SIG-M5 (cell line): ENCODE results near the gene CRYBG1.
"Not testable (repeated sequence)": the region's sequence is repeated elsewhere in the genome, so short reads cannot be mapped to it uniquely, and the experiment has no call there.

Experiments
- DNase-seq: peaks from one replicate; lab custom pipeline; 2025; lab: John Stamatoyannopoulos, UW

Gene CRYBG1

GRCh38 chr6:106377061-106377540, 16.6 kb downstream of the CRYBG1 start:
- no peak for DNase-seq

GRCh38 chr6:106379951-106380350, 19.4 kb downstream of the CRYBG1 start:
- no peak for DNase-seq

- no peak for DNase-seq
Measured at GRCh38 chr6:106380407-106380806, 19.9 kb downstream of the CRYBG1 start.

- DNase-seq = no peak
Measured at GRCh38 chr6:106381223-106381622, 20.7 kb downstream of the CRYBG1 start.

GRCh38 chr6:106381881-106382280, 21.4 kb downstream of the CRYBG1 start:
- DNase-seq = no peak

- DNase-seq = no peak
Measured at GRCh38 chr6:106383573-106383972, 23.1 kb downstream of the CRYBG1 start.

- DNase-seq = no peak
Measured at GRCh38 chr6:106385530-106385929, 25.0 kb downstream of the CRYBG1 start.

- no peak for DNase-seq
Measured at GRCh38 chr6:106387875-106388274, 27.4 kb downstream of the CRYBG1 start.

- DNase-seq = no peak
Measured at GRCh38 chr6:106390088-106390487, 29.6 kb downstream of the CRYBG1 start.

- no peak for DNase-seq
Measured at GRCh38 chr6:106396426-106397220, 36.1 kb downstream of the CRYBG1 start.

- no peak for DNase-seq
Measured at GRCh38 chr6:106397431-106397830, 36.9 kb downstream of the CRYBG1 start.

- DNase-seq = no peak
Measured at GRCh38 chr6:106398621-106399020, 38.1 kb downstream of the CRYBG1 start.

GRCh38 chr6:106405044-106405443, 44.5 kb downstream of the CRYBG1 start:
- DNase-seq = not testable (repeated sequence)

GRCh38 chr6:106411056-106411455, 50.5 kb downstream of the CRYBG1 start:
- DNase-seq = no peak

- no peak for DNase-seq
Measured at GRCh38 chr6:106411643-106412200, 51.2 kb downstream of the CRYBG1 start.

- no peak for DNase-seq
Measured at GRCh38 chr6:106413016-106413415, 52.5 kb downstream of the CRYBG1 start.

GRCh38 chr6:106413722-106414121, 53.2 kb downstream of the CRYBG1 start:
- no peak for DNase-seq

- no peak for DNase-seq
Measured at GRCh38 chr6:106415921-106416320, 55.4 kb downstream of the CRYBG1 start.

- no peak for DNase-seq
Measured at GRCh38 chr6:106417572-106418147, 57.1 kb downstream of the CRYBG1 start.

GRCh38 chr6:106419900-106420613, 59.5 kb downstream of the CRYBG1 start:
- DNase-seq = no peak

GRCh38 chr6:106421496-106421895, 61.0 kb downstream of the CRYBG1 start:
- no peak for DNase-seq

- no peak for DNase-seq
Measured at GRCh38 chr6:106422534-106422933, 62.0 kb downstream of the CRYBG1 start.

- DNase-seq = no peak
Measured at GRCh38 chr6:106425382-106425781, 64.9 kb downstream of the CRYBG1 start.
